ENCODE data around the gene STEAP3. TPM values are rescaled to one million over a fixed set of nuclear protein-coding genes. Genes with fewer than 3 reads are reported as not detected.
A peak's percentile ranks its signal among the peaks of the same experiment; 100 is the strongest.

STEAP3 gene
- total RNA-seq, 2 donors from 2014 or later, result 4.4 to 7.9 TPM

- H3K4me3 ChIP-seq (ENCODE audit: low read length), result no peak overlapping the region
- no peak overlapping the region for H3K9ac ChIP-seq (ENCODE audit: extremely low read depth, low read length, poor library complexity, severe bottlenecking)
- no peaks in the 10 kb centered on the region for H3K4me1 ChIP-seq (ENCODE audit: control insufficient read depth, insufficient read depth, low read length)
- no peak overlapping the region for H3K27ac ChIP-seq (ENCODE audit: low read depth, low read length)
- DNase-seq, result no peak
- H3K27me3 ChIP-seq (ENCODE audit: control insufficient read depth, insufficient read depth, low read length, poor library complexity, severe bottlenecking), result no peaks in the 10 kb centered on the region
- Mint-ChIP-seq H3K9me3 (no peaks in the 10 kb centered on the region), H3K27ac (no peak overlapping the region), H3K4me3 (no peak overlapping the region), H3K27me3 (ENCODE audit: insufficient read depth) (no peaks in the 10 kb centered on the region), H3K36me3 (ENCODE audit: low read depth) (no peaks in the 10 kb centered on the region), H3K4me1 (no peaks in the 10 kb centered on the region)
- H3K9me3 ChIP-seq (ENCODE audit: control insufficient read depth, low read length), result no peaks in the 10 kb centered on the region
- TF ChIP-seq, protein P1, sequence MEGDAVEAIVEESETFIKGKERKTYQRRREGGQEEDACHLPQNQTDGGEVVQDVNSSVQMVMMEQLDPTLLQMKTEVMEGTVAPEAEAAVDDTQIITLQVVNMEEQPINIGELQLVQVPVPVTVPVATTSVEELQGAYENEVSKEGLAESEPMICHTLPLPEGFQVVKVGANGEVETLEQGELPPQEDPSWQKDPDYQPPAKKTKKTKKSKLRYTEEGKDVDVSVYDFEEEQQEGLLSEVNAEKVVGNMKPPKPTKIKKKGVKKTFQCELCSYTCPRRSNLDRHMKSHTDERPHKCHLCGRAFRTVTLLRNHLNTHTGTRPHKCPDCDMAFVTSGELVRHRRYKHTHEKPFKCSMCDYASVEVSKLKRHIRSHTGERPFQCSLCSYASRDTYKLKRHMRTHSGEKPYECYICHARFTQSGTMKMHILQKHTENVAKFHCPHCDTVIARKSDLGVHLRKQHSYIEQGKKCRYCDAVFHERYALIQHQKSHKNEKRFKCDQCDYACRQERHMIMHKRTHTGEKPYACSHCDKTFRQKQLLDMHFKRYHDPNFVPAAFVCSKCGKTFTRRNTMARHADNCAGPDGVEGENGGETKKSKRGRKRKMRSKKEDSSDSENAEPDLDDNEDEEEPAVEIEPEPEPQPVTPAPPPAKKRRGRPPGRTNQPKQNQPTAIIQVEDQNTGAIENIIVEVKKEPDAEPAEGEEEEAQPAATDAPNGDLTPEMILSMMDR (conservative IDR thresholded peaks at IDR 0.05), result no peak
- no peaks in the 10 kb centered on the region for H3K36me3 ChIP-seq (ENCODE audit: control insufficient read depth, insufficient read depth, low read length)
- WGBS, 2 experiments (ENCODE audit: insufficient coverage in 1 of 2, insufficient read length in 1 of 2), result 75 to 78% methylated on average over 1 to 4 of the region's 4 CpGs
Measured at GRCh38 chr2:119280680-119281079, 57.0 kb downstream of the STEAP3 start.

DNA sequence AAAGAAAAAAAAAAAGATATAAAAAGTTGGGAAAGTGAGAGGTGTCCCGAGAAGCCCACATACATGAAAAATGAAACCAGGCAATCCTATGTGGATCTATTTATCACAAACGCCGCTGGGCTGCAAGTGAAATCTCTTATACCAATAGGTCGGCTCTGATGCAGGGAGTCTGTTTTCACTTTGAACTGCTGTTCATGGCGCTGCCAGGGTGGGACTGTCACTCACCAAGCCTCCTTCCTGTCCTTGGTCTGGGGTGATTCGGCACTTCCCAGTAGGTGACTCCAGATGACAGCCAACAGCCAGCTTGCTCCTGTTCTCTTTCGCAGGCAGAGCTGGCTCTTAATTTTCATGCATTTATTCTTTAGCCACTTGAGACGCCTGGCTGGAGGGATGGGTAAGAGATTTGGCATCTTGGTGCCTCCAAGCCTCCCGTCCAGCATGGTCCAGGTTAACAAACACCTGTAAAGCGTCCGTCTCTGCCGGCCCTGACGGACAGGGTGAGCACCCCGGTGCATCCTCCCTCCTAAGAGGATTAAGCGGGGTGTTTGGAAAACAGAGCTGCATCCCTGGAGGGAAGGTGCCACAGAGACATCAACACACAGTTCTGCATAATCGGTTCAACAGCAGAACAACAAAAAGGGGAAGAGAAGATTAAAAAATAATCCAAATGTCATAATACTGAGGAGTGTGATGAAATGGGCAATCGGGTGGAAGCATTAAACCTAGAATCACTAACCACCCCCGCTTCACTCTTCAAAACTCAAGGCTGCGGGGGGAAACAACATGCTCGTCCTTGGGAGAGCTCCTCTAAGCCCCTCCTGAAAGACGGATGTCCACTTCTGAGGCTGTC lies 58.7 kb downstream of the STEAP3 start:
- no peaks in the 10 kb centered on the region for H3K4me1 ChIP-seq (ENCODE audit: control insufficient read depth, insufficient read depth, low read length)

GRCh38 chr2:119282996-119283511 lies 59.4 kb downstream of the STEAP3 start:
- no peak overlapping the region for H3K4me3 ChIP-seq (ENCODE audit: low read length)

More for the DNA sequence above, 58.7 kb downstream of the STEAP3 start:
- no peak overlapping the region for H3K9ac ChIP-seq (ENCODE audit: extremely low read depth, low read length, poor library complexity, severe bottlenecking)
- Mint-ChIP-seq H3K27me3 (ENCODE audit: insufficient read depth) (no peaks in the 10 kb centered on the region), H3K27ac (no peak overlapping the region), H3K4me3 (no peak overlapping the region), H3K9me3 (no peaks in the 10 kb centered on the region), H3K4me1 (no peaks in the 10 kb centered on the region), H3K36me3 (ENCODE audit: low read depth) (no peaks in the 10 kb centered on the region)
- no peaks in the 10 kb centered on the region for H3K9me3 ChIP-seq (ENCODE audit: control insufficient read depth, low read length)
- no peak overlapping the region for H3K27ac ChIP-seq (ENCODE audit: low read depth, low read length)
- H3K36me3 ChIP-seq (ENCODE audit: control insufficient read depth, insufficient read depth, low read length), result no peaks in the 10 kb centered on the region
- TF ChIP-seq, protein P1 (conservative IDR thresholded peaks at IDR 0.05), result no peak
- H3K27me3 ChIP-seq (ENCODE audit: control insufficient read depth, insufficient read depth, low read length, poor library complexity, severe bottlenecking), result no peaks in the 10 kb centered on the region
- DNase-seq, result peak; percentile 37
- H3K4me3 ChIP-seq (ENCODE audit: low read length), result no peak overlapping the region
- 88 to 90% methylated on average over 14 to 21 of the region's 21 CpGs for WGBS, 2 experiments (ENCODE audit: insufficient coverage in 1 of 2, insufficient read length in 1 of 2)

More at GRCh38 chr2:119282996-119283511, 59.4 kb downstream of the STEAP3 start:
- Histone ChIP-seq H3K9me3 (ENCODE audit: control insufficient read depth, low read length) (no peaks in the 10 kb centered on the region), H3K27ac (ENCODE audit: low read depth, low read length) (no peak overlapping the region), H3K4me1 (ENCODE audit: control insufficient read depth, insufficient read depth, low read length) (no peaks in the 10 kb centered on the region), H3K9ac (ENCODE audit: extremely low read depth, low read length, poor library complexity, severe bottlenecking) (no peak overlapping the region), H3K36me3 (ENCODE audit: control insufficient read depth, insufficient read depth, low read length) (no peaks in the 10 kb centered on the region), H3K27me3 (ENCODE audit: control insufficient read depth, insufficient read depth, low read length, poor library complexity, severe bottlenecking) (no peaks in the 10 kb centered on the region)
- WGBS, 2 experiments (ENCODE audit: insufficient coverage in 1 of 2, insufficient read length in 1 of 2), result 94 to 100% methylated on average over 3 to 4 of the region's 4 CpGs
- TF ChIP-seq, protein P1 (conservative IDR thresholded peaks at IDR 0.05), result no peak
- H3K4me1 Mint-ChIP-seq, result no peaks in the 10 kb centered on the region
- peak; percentile 39 for DNase-seq
- H3K36me3 Mint-ChIP-seq (ENCODE audit: low read depth), result no peaks in the 10 kb centered on the region
- no peak overlapping the region for H3K27ac Mint-ChIP-seq
- H3K4me3 Mint-ChIP-seq, result no peak overlapping the region
- H3K27me3 Mint-ChIP-seq (ENCODE audit: insufficient read depth), result no peaks in the 10 kb centered on the region
- H3K9me3 Mint-ChIP-seq, result no peaks in the 10 kb centered on the region
